Stimulated activated CD8-positive, alpha-beta memory T cell treated with anti-CD3 and anti-CD28 coated beads, Interleukin-12 subunit alpha, Interleukin-12 subunit beta, amount 100 ng/mL, for 4 hours (primary cell): ENCODE data around the gene DYNC2LI1.
"Not testable (repeated sequence)": the region's sequence is repeated elsewhere in the genome, so short reads cannot be mapped to it uniquely, and the experiment has no call there.

Source experiments
- DNase-seq: peaks from one replicate; pipeline ENCODE4 v3.0.0-alpha.2; 2020; ENCODE audit warnings: low read depth

Gene DYNC2LI1

DNA sequence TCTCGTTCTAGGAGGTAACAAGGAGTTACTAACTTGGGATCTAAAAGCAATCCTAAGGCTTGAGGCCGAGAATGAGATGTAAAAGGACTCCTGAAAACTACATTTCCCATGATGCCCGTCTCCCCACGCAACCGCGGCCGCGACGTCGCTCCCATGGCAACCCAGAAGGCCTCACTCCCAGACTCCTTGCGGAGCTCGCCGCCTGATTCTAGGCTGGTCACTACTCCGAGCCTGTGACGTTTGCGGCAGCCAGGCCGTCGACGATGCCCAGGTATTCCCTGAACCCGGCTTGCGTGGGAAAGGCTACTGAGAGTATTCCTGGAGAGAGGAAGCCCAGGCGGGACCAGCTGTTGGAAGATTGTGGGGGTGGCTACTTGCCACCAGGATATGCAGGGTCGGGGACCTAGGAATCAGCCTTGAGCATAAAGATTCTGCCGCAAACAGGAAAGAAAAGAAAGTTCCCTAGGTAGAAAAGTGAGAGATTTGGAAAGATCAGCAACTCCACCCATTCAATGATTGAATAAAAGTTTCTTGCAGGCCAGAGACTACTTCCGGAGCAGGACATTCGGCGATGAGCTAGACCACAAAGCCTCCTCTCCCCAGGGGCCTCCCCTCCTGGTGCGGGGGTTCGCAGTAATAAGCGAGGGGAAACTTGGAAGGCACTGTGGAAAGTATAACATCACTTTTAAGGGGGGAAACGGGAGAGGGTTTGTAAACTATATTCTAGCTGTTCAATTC lies at the start of gene DYNC2LI1:
Gene DYNC2LI1, plus strand, starts transcription at position 164 of the 738 bp plus-strand sequence. Its CDS starts 100 bp downstream, at position 264.
- peak; percentile 66 for DNase-seq

DNA sequence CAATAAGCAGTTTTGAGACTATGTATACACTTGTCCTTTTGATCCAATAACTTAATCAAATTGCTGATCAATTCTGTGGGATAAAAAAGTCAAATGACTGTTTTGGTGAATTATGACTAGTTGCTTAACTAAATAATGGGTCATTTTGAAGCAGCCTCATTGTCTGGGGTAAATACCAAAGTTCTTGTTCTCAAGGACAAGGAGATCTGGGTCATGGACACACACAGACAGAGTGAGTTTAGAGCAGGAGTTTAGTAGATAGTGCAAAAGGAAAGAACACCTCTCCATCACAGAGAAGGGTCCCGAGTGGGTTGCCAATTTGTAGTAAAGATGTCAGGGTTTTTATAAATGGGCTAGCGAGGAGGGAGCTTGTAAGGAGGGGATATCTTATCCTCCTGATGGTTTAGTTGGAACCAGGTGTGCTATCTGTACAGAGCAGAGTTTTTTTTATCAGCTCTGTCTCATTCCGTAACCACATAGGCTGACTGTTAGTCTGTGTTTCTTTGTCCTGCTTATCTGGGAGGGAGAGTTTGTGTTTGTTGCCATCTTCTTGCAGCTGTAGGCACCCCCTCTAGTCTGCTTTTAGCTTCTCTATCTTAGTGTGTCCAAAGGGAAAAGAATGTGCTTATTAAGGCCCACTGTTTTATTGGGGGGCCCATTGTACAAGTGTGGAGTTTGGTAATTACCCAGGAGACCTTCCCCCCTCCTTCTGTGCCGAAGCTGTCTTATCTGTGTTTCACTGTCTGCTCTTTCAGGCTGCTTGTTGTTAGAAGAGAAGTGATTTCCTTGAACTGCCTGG lies 48.9 kb upstream of the DYNC2LI1 start:
- DNase-seq = no peak

DNA sequence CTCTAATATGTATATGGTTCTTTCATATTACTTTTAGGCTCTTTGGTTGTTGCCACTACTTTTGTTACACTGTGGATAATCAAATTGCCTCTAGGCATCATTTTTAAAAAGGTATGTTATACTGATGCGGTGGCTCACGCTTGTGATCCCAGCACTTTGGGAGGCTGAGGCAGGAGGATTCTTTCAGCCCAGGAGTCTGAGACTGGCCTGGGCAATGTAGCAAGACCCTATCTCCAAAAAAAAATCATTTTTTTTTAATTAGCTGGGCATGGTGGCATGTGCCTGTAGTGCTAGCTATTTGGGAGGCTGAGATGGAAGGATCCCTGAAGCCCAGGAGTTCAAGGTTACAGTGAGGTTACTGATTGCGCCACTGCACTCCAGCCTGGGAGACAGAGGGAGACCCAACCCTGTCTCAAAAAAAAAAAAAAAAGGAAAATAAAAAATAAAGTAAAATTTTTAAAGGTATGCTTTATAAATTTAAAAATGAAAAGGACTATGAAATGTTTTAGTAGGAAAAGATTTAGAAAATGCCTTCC lies 48.1 kb upstream of the DYNC2LI1 start:
- no peak for DNase-seq

DNA sequence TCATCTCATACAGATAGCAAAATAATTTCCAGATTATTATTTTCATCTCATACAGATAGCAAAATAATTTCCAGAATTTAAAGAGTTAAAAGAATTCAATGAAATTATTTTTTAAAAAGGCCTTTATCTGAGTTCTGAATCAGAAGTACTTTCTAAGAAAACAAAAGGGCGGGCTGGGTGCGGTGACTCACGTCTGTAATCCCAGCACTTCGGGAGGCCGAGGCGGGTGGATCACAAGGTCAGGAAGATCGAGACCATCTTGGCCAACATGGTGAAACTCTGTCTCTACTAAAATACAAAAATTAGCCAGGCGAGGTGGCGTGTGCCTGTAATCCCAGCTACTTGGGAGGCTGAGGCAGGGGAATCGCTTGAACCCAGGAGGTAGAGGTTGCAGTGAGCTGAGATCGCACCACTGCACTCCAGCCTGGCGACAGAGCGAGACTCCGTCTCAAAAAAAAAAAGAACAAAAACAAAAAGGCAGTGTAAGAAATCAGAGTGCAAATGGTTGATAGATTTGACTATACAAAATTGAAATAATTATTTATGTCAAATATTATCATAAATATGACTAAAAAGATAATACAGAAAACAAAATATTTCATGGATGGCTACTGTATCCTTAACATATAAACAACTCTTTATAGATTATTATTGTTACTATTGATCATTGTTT lies 46.7 kb upstream of the DYNC2LI1 start:
- not testable (repeated sequence) for DNase-seq

DNA sequence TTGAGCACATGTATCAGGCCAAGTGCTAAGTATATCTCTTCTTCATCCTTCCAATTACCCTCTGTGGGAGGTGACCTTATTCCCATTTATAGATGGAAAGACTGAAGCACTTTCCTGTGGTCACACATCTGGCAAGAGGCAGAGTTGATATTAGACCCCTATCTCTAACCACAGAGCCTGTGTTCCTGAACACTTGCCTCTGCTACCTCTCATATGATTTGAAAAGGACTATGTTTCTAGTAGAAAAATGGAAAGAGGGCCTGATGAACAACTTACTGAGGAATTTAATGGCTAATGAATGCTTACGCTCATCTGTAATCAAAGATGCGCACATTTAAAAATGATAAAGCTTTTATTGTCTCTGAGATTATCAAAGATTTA lies 46.2 kb upstream of the DYNC2LI1 start:
- no peak for DNase-seq

DNA sequence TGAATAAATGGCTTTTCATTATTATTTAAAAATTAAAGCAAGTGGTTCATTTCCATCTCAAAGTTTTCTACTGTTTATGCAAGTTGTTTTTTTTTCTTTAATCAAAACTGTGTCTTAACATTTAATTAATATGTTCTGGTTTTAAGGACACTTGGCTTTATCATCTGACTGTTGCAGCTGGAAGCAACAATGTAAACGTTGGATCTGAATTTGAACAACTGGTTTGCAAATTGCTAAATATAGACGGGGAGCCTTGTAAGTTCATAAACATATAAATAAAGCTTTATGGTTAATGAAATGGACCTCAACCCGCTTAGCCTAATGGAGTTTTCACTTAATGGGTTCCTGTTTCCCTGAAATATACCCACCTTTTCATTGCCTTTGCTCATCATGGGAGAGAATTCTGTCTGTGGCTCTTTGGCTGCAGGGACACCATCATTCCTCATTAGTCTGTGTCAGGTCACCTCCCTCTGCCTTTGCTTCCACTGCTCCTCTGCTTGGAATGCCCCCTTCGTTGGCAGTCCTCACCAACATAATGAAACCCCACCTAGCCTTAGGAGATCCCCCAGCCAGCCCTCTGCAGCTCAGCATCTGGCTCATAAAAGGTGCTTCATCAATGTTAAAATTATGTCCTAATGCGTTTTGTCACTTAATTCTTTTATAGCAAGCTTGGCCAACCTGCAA lies 44.2 kb upstream of the DYNC2LI1 start:
- no peak for DNase-seq

DNA sequence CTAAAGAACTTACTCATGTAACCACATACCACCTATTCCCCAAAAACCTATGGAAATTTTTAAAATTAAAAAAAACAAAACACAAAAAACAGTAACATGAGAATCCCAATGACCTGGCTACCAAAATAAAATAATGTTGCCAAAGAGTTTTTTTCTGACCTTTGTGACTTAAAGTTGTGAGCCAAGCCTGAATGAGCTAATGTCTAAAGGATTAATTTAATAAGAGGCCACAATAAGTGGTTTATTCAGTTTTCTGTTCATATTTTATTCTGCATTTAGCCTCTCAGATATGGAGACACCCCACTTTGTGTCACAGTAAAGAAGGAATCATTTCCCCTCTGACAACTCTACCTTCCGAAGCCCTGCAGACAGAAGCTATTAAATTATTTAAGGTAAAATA lies 42.6 kb upstream of the DYNC2LI1 start:
- DNase-seq = no peak

DNA sequence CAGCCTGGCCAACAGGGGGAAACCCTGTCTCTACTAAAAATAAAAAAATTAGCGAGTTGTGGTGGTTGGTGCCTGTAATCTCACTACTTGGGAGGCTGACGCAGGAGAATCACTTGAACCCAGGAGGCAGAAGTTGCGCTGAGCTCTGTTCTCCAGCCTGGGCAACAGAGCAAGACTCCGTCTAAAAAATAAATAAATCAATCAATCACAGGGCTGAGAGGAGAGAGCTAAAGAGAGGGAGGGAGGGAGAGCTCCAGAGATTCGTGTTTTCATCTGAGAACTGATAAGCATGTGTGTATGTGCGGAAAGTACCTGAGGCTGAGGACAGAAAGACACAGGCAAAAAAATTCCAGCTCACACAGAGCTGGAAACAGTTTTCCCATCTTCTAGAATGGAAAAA lies 37.2 kb upstream of the DYNC2LI1 start:
- no peak for DNase-seq

DNA sequence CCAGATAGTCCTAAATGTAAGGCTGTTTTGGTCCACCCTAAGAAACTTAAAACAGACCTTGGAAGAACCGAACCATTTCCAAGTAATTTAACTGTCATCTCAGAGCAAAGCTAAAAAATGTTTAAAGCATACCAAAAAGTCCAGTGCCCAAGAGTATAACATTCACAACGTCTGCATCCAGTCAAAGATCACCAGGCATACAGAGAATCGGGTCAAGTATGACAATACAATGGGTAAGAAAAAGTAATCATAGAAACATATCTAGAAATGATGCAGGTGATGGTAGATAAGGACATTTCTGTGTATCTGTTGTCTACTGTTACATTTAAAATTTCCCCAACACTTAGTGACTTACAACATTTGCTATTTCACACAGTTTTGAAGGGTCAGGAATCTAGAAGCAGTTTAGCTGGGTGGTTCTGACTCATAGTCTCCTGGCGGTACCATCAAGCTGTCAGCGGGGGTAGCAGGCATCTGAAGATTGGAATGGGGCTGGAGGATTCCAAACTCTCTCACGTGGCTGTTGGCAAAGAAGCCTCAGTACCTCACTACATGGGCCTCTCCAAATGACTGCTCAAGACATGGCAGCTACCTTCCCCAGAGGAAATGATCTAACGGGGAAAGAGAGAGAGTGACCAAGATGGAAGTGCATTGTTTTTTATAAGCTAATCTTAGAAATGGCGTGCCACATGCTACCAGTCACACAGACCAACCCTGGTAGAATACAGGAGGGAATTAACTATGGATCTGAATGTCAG lies 36.6 kb upstream of the DYNC2LI1 start:
- DNase-seq = no peak

DNA sequence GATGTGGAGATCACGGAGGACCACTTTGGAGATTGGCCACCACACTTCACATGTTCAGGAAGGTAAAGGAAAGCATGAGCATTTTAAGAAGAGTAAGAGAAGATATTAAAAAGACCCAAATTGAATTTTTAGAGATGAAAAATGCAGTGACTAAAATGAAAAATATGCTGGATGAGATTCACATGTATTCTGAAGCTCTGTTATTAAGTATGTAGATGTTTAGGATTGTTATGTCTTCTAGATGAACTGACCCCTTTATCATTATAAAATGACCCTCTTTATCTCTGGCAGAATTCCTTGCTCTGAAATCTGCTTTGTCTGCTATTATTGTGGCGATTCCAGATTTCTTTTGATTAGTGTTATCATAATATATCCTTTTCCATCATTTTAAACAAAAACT lies 36.0 kb upstream of the DYNC2LI1 start:
- no peak for DNase-seq

DNA sequence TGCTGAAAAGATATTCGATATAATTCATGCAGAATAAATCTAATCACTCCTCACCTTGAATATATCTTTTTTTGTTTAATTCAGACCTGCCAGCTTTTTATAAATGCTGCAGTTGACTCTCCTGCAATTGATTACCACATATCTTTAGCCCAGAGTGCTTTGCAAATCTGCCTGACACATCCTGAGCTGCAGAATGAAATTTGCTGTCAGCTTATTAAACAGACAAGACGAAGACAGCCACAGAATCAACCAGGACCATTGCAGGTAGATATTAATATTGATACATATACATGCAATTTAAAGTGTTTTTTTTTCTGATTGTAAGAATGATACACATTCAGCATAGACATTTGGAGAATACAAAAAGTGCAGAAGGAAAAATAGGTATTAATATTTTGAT lies 35.6 kb upstream of the DYNC2LI1 start:
- no peak for DNase-seq

DNA sequence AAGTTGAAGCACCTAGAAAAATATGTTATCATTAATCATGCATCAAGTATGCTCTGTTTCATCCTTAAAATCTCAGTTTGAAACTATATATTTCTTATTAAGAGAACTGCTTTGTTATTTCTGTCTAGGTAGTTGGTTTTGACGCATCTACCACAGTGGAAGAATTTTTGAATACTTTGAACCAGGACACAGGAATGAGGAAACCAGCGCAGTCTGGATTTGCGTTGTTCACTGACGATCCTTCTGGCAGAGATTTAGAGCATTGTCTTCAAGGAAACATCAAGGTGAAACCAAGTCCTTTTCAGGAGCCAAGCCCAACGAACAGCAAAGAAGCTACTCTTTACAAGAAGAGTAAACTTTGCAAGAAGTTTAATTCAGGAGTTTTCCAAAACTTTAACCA lies 30.1 kb upstream of the DYNC2LI1 start:
- no peak for DNase-seq

DNA sequence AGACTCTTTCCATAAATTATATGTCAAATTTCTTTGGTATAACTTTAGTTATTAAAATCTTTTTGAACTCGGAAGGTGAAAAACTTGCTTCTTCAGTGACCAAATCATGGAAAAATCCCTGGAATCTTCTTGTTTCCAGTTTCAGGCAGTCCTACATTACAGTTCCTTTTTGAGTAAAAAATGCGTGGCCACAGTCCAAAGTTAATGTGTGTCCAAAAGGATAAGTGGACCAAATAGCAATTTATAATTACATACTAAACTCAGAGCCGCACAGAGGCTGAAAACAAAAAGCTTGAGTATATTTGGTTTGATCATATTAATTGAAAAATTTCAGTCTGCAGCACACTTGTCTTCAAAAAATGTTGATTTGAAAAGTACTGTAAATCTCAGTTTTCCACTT lies 28.4 kb upstream of the DYNC2LI1 start:
- DNase-seq = no peak

DNA sequence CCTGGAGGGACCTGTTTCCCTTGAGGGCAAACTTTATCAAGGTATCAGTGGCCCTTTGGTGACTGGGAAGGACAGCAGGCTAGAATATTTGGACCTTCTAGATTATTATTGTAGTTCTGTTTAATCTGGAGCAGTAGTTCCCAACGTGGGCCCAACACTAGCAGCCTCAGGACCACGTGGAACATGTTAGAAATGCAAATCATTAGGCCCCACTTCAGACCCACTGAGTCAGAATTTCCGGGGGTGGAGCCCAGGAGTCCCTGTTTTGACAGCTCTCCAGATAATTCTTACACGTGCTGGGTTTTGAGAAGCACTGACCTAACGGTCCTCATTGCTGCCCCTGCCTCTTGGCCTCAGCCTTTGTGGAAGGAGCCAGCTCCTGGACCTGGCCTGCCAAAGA lies 25.5 kb upstream of the DYNC2LI1 start:
- DNase-seq = no peak

DNA sequence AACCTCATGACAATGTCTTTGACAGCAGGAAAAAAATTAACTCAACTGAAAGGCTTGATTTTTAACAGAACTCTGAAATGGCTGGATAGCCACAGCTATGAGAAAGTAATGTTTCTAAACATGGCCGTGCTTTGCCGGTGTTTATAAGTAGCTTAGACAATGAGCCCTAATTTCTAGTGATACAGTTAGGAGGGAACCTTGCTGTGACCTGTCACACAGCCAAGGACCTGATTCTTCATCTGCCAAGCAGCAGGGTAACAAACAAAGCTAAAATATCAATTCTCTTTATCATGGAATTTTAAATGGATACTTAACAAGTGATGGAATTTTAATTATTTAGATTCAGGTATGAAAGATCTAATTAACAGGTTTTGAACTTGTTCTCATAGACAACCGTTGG lies 24.3 kb upstream of the DYNC2LI1 start:
- DNase-seq = no peak

DNA sequence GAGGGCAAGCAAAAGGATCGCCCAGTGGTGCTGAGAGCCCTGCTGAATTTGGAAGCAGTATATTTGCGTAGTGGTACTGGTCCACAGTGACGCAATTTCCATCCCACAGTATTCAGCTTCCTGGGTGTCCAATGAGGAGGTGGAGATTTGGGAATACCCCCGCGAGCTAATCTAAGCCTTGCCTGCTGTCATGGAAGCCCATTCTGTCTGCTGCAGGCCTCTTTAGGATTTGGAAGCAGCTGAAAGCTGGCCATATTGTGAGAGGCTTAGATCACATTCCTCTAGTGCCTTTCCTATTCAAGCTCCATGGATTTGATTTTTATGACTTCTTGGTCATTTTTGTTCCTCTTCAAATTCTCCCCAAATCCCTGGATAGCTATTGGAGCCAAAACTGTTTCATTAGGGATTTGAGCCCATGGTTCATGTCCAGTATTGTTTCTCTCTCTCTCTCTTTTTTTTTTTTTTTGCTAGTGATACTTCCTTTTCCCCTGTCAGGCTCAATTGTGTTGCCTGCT lies 22.3 kb upstream of the DYNC2LI1 start:
- DNase-seq = no peak

DNA sequence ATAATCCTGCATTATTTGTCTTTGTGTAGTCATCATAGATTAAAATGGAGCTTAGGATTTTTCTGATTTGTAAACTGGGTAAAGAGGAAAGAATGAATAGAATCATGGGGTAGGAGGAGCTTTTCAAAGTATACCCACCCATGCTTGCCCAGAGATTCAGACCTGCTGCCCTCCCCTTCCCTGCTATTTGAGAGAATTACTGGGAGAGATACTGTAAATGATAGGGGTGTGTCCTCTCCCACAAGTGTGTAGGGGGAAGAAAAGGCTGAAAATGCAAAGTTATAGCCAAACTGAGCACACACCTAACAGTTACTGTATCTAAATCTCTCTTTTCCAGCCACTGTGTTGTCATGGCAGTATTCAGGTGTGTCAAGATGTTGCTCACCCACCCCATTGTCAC lies 21.5 kb upstream of the DYNC2LI1 start:
- no peak for DNase-seq

DNA sequence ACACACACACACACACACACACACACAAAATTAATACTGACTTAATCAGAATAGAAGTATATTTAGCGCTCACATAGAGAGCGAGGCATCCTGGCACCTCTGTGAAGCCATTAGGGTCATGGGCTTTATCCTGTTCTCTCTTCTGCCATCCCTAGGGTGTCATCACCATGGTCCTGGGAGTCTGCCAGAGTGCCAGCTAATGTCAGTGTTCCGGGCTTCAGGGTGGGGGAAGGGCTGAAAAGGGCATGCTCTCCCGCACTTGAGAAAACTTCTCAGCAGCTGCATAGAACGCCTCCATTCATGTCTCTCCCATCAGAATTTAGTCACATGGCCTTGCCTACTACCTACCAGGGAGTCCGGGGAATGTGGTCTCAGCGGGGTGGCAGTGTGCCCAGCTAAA lies 19.7 kb upstream of the DYNC2LI1 start:
- DNase-seq = no peak

DNA sequence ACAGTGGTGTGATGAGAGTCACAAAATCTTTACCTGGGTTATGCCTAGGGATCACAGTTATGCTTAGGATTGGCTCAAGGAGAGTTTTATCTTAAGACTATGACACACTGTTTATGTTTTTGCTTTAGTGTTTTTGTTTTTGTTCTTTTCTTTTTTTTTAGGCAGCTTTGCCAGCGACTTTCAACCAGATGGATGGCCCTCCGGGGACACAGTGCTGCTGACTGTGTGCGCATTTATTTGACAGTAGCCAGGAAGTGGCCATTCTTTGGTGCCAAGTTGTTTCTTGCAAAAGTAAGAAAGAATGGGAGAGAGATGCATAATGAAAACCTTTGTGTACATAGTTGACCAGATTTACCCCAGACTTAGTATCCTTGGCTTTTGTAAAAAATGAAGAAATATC lies 15.1 kb upstream of the DYNC2LI1 start:
- no peak for DNase-seq

DNA sequence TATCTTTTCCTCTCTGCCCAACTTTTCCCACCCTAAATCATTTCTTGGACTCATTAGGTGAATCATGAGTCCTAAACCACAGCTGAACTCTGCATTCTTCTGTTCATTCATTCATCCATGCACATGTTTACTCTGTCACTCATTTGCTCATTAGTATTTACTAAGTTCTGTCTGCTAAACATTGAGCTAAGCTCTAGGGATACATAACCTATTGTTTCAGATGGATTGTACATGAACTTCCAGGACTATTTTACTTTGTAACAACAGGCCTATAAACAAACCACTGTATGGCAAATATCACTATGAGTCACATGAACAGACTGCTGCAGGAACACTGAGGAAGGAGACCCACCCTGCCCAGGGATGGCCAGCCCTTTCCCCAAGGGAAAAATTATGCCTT lies 14.6 kb upstream of the DYNC2LI1 start:
- DNase-seq = no peak

DNA sequence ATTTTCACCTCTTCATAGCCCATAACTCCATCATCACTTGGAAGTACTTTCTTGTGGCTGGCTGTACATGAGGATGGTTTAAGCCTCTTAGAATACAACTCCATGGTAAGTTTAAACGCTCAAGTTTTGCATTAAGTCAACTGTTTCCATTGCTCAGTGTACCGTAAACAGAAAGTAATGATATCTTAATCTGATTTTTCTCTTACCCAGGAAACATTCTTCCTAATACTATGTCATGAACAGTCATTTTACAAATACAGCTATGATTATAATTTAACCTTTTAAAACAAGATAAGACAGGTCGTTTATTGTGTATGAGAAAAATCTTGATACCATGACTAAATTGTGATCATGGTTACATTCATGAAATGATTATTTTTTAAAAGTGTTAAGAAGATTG lies 11.6 kb upstream of the DYNC2LI1 start:
- DNase-seq = no peak
